Activated CD8-positive, alpha-beta T cell treated with anti-CD3 and anti-CD28 coated beads, Interleukin-2, amount 10 ng/mL, durations not matched to agents 7 days and 5 days (primary cell): ENCODE measurements around the gene IGSF21. TPM values are rescaled to one million over a fixed set of nuclear protein-coding genes. Genes with fewer than 3 reads are reported as not detected.

ENCODE experiments used
- ATAC-seq: fragments of 150-1000 bp; cut with Tn5 transposase; one replicate; pipeline ENCODE4 v1.10.0; 2021; ENCODE audit warnings: moderate library complexity
- CTCF ChIA-PET: fragments of 350-600 bp; sonication (Branson Sonifier 250); formaldehyde crosslinking; loops from one replicate; lab custom pipeline; 2021; ENCODE audit warnings: antibody characterized with exemption; lab: Charles Lee
- POLR2A ChIA-PET: fragments of 350-600 bp; sonication (Branson Sonifier 250); formaldehyde crosslinking; loops from one replicate; lab custom pipeline; 2021; ENCODE audit warnings: antibody characterized with exemption; lab: Charles Lee
- DNase-seq: peaks from one replicate; pipeline ENCODE4 v3.0.0-alpha.2; 2020
- H3K27ac Mint-ChIP-seq: one replicate; pipeline ENCODE4 v1.8.0; 2021; ENCODE audit warnings: mild to moderate bottlenecking, mixed read lengths
- H3K27me3 Mint-ChIP-seq: one replicate; pipeline ENCODE4 v1.8.0; 2021; ENCODE audit warnings: low read depth, mixed read lengths
- H3K36me3 Mint-ChIP-seq: one replicate; pipeline ENCODE4 v1.8.0; 2021; ENCODE audit warnings: low read depth, mixed read lengths
- H3K4me1 Mint-ChIP-seq: one replicate; pipeline ENCODE4 v1.8.0; 2021; ENCODE audit warnings: low read depth, mixed read lengths
- H3K4me3 Mint-ChIP-seq: one replicate; pipeline ENCODE4 v1.8.0; 2021; ENCODE audit warnings: mild to moderate bottlenecking, mixed read lengths
- H3K9me3 Mint-ChIP-seq: one replicate; pipeline ENCODE4 v1.8.0; 2022; ENCODE audit warnings: mixed read lengths; ENCODE audit not compliant: insufficient read depth
- total RNA-seq, 2 experiments: library from RNA; stranded (reverse); gene quantifications; one replicate each; pipeline ENCODE4 v1.2.3, GENCODE V29; 2021

IGSF21 gene
- total RNA-seq, 2 experiments from 2014 or later = not detected

DNA sequence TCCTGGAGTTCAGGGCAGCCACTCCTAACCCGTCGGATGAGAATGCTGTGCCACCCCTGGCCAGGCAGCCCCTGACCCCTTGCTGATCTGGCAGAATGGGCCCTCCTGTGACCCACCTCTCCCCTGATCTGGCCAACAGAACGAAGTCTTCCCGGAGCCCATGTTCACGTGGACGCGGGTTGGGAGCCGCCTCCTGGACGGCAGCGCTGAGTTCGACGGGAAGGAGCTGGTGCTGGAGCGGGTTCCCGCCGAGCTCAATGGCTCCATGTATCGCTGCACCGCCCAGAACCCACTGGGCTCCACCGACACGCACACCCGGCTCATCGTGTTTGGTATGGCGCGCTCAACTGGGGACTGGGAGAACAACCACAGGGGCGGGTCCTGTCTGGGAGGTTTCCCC lies 269.1 kb downstream of the IGSF21 start:
- Mint-ChIP-seq H3K36me3 (no peaks in the 10 kb centered on the region), H3K27me3 (no peaks in the 10 kb centered on the region), H3K4me3 (no peak overlapping the region), H3K27ac (no peak overlapping the region), H3K4me1 (no peaks in the 10 kb centered on the region), H3K9me3 (no peaks in the 10 kb centered on the region)
- ChIA-PET CTCF (no interaction called here), POLR2A (no interaction called here)
- ATAC-seq (no peak), DNase-seq (no peak)

GRCh38 chr1:18380288-18380687 lies 272.7 kb downstream of the IGSF21 start:
- CTCF ChIA-PET = no interaction called here
- Mint-ChIP-seq H3K36me3 (no peaks in the 10 kb centered on the region), H3K27me3 (peaks cover 6% of the 10 kb centered on the region), H3K4me1 (no peaks in the 10 kb centered on the region), H3K9me3 (no peaks in the 10 kb centered on the region), H3K4me3 (no peak overlapping the region), H3K27ac (no peak overlapping the region)
- POLR2A ChIA-PET = no interaction called here
- DNase-seq (no peak), ATAC-seq (no peak)

GRCh38 chr1:18384059-18384458 lies 276.5 kb downstream of the IGSF21 start:
- H3K27me3 Mint-ChIP-seq = peaks cover 12% of the 10 kb centered on the region
- POLR2A ChIA-PET = no interaction called here
- no peak overlapping the region for H3K4me3 Mint-ChIP-seq
- no peaks in the 10 kb centered on the region for H3K4me1 Mint-ChIP-seq
- no peaks in the 10 kb centered on the region for H3K9me3 Mint-ChIP-seq
- ATAC-seq (no peak), DNase-seq (no peak)
- H3K27ac Mint-ChIP-seq = no peak overlapping the region
- CTCF ChIA-PET = no interaction called here
- H3K36me3 Mint-ChIP-seq = no peaks in the 10 kb centered on the region

- Mint-ChIP-seq H3K36me3 (no peaks in the 10 kb centered on the region), H3K27ac (no peak overlapping the region), H3K4me3 (no peak overlapping the region), H3K4me1 (no peaks in the 10 kb centered on the region), H3K9me3 (no peaks in the 10 kb centered on the region), H3K27me3 (peaks cover 12% of the 10 kb centered on the region)
- ChIA-PET POLR2A (no interaction called here), CTCF (no interaction called here)
- no peak for DNase-seq
- ATAC-seq = no peak
Observed at GRCh38 chr1:18384471-18384870, 276.9 kb downstream of the IGSF21 start.

DNA sequence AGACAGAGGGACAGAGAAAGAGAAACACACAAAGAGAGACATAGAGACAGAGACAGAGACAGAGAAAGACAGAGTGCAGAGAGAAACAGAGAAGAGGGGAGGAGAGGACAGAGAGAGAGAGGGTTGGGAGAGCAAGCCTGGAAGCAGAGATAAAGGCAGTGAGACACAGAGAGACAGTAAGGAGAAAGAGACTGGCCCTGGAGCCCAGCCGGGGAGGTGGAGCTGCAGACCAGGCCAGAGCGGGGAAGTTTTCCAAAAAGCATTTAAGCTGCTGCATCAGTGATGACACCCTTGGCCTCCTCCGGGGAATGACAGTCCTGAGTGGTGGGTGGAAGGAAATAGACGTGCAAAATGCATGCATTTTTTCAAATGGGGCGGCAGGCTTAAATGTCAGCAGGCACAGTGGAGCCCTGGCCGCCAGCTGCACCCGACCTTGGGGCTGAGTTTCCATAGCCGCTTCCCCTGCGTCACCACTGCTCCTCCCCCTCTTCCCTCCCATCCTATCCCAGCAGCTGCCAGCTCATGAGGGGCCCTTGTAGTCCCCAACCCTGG lies 277.7 kb downstream of the IGSF21 start:
- DNase-seq (no peak), ATAC-seq (no peak)
- Mint-ChIP-seq H3K4me3 (no peak overlapping the region), H3K36me3 (no peaks in the 10 kb centered on the region), H3K9me3 (no peaks in the 10 kb centered on the region), H3K4me1 (no peaks in the 10 kb centered on the region), H3K27me3 (peaks cover 12% of the 10 kb centered on the region), H3K27ac (no peak overlapping the region)
- ChIA-PET POLR2A (no interaction called here), CTCF (interaction anchor here (0.7 kb wide), 1 partner anchor 12 kb away, joined by 3 read pairs; no protein-coding TSS in a partner anchor)

- POLR2A ChIA-PET = no interaction called here
- CTCF ChIA-PET = no interaction called here
- no peaks in the 10 kb centered on the region for H3K4me1 Mint-ChIP-seq
- peaks cover 12% of the 10 kb centered on the region for H3K27me3 Mint-ChIP-seq
- no peaks in the 10 kb centered on the region for H3K9me3 Mint-ChIP-seq
- no peak overlapping the region for H3K4me3 Mint-ChIP-seq
- DNase-seq (no peak), ATAC-seq (no peak)
- no peak overlapping the region for H3K27ac Mint-ChIP-seq
- H3K36me3 Mint-ChIP-seq = no peaks in the 10 kb centered on the region
Observed at GRCh38 chr1:18386591-18386990, 279.0 kb downstream of the IGSF21 start.

DNA sequence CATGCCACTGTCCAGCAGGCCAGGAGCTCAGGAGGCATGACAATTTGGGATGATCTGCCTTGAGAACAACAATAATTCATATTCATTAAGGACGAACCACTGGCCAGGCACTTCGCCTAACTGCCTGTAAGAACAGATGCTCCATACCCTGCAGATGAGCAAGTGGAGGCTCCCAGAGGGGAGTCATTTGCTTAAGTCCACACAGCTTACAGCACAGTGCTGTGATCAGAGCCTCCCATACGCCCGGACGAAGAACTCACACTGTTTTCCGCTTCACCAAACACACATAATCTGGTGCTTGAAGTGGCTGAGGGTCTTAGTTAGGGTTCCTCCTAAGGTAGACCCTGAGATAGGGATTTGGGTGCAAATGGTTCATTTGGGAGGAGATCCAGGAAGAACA lies 279.7 kb downstream of the IGSF21 start:
- DNase-seq (no peak), ATAC-seq (no peak)
- CTCF ChIA-PET = no interaction called here
- H3K4me1 Mint-ChIP-seq = no peaks in the 10 kb centered on the region
- H3K27me3 Mint-ChIP-seq = peaks cover 12% of the 10 kb centered on the region
- no peak overlapping the region for H3K27ac Mint-ChIP-seq
- no peak overlapping the region for H3K4me3 Mint-ChIP-seq
- H3K36me3 Mint-ChIP-seq = no peaks in the 10 kb centered on the region
- H3K9me3 Mint-ChIP-seq = no peaks in the 10 kb centered on the region
- POLR2A ChIA-PET = no interaction called here

GRCh38 chr1:18390953-18391352 lies 283.4 kb downstream of the IGSF21 start:
- Mint-ChIP-seq H3K4me3 (no peak overlapping the region), H3K27ac (no peak overlapping the region), H3K36me3 (no peaks in the 10 kb centered on the region), H3K4me1 (no peaks in the 10 kb centered on the region), H3K27me3 (peaks cover under 1% of the 10 kb centered on the region), H3K9me3 (no peaks in the 10 kb centered on the region)
- ATAC-seq = no peak
- CTCF ChIA-PET = no interaction called here
- POLR2A ChIA-PET = no interaction called here
- DNase-seq = no peak

- H3K27me3 Mint-ChIP-seq = no peaks in the 10 kb centered on the region
- H3K36me3 Mint-ChIP-seq = no peaks in the 10 kb centered on the region
- ATAC-seq (no peak), DNase-seq (no peak)
- no peaks in the 10 kb centered on the region for H3K9me3 Mint-ChIP-seq
- no peak overlapping the region for H3K4me3 Mint-ChIP-seq
- ChIA-PET POLR2A (no interaction called here), CTCF (no interaction called here)
- H3K4me1 Mint-ChIP-seq = no peaks in the 10 kb centered on the region
- no peak overlapping the region for H3K27ac Mint-ChIP-seq
Observed at GRCh38 chr1:18394563-18395156, 287.1 kb downstream of the IGSF21 start.

GRCh38 chr1:18396247-18396980 lies 288.8 kb downstream of the IGSF21 start:
- DNase-seq (no peak), ATAC-seq (no peak)
- H3K27me3 Mint-ChIP-seq = no peaks in the 10 kb centered on the region
- H3K9me3 Mint-ChIP-seq = no peaks in the 10 kb centered on the region
- H3K27ac Mint-ChIP-seq = no peak overlapping the region
- ChIA-PET POLR2A (no interaction called here), CTCF (no interaction called here)
- H3K4me1 Mint-ChIP-seq = no peaks in the 10 kb centered on the region
- H3K36me3 Mint-ChIP-seq = no peaks in the 10 kb centered on the region
- H3K4me3 Mint-ChIP-seq = no peak overlapping the region

DNA sequence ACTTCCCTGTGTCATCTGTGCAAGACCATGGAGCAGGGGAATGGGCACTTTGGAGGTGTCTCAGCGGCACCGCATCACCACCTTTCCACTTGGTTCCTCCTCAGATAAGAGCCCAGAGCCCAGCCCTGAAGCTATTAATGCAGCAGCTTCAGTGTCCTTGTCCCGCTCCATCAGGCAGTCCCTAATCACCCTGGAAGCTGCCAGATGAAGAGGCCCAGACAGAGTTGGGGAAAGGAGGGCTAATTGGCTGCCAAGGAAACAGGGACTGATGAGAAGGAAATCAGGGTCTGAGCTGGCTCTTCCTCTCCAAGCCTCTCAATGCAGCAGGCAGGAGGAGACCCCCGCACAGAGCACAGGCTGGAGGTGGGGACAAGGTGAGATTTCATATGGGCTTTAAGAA lies 290.0 kb downstream of the IGSF21 start:
- H3K4me1 Mint-ChIP-seq = no peaks in the 10 kb centered on the region
- no peak for ATAC-seq
- H3K4me3 Mint-ChIP-seq = no peak overlapping the region
- POLR2A ChIA-PET = no interaction called here
- no peaks in the 10 kb centered on the region for H3K9me3 Mint-ChIP-seq
- CTCF ChIA-PET = interaction anchor here (0.9 kb wide), 1 partner anchor 12 kb away, joined by 3 read pairs; no protein-coding TSS in a partner anchor
- H3K36me3 Mint-ChIP-seq = no peaks in the 10 kb centered on the region
- no peak for DNase-seq
- no peak overlapping the region for H3K27ac Mint-ChIP-seq
- no peaks in the 10 kb centered on the region for H3K27me3 Mint-ChIP-seq

- no peaks in the 10 kb centered on the region for H3K27me3 Mint-ChIP-seq
- no peaks in the 10 kb centered on the region for H3K9me3 Mint-ChIP-seq
- no peak overlapping the region for H3K27ac Mint-ChIP-seq
- H3K4me1 Mint-ChIP-seq = no peaks in the 10 kb centered on the region
- ChIA-PET CTCF (no interaction called here), POLR2A (no interaction called here)
- no peak for DNase-seq
- no peak overlapping the region for H3K4me3 Mint-ChIP-seq
- no peaks in the 10 kb centered on the region for H3K36me3 Mint-ChIP-seq
- no peak for ATAC-seq
Observed at GRCh38 chr1:18398791-18399530, 291.4 kb downstream of the IGSF21 start.
